HPDE6-E6E7 (cell line): Measurements from ENCODE around the gene GHR.

Source experiments
- DNase-seq: peaks from one replicate; pipeline ENCODE4 v3.0.0; 2011; ENCODE audit warnings: missing footprints; ENCODE audit errors: extremely low spot score

Gene GHR

GRCh38 chr5:42600441-42600840 is 177.2 kb downstream of the GHR start:
- DNase-seq = no peak

GRCh38 chr5:42604171-42604711 is 181.0 kb downstream of the GHR start:
- DNase-seq = no peak

DNA sequence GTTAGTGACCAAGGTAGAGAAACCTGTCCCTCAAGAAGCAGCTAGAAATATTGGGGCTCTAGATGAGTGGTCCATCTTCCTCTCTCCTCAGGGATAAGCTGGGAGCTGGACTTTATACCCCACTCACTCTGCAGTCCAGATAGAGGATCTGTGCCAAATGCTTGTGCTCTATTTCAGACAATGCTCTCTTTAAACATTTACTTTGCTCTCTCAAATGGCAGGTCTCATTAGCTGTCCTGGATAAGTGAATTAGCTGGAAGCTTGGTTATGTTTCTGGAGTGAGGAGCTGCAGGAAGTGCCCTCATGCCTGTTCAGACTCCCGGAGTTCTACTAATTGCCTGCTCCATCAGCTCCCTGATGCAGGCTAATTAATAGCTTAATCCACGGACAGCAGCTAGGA is 182.3 kb downstream of the GHR start:
- DNase-seq = no peak

DNA sequence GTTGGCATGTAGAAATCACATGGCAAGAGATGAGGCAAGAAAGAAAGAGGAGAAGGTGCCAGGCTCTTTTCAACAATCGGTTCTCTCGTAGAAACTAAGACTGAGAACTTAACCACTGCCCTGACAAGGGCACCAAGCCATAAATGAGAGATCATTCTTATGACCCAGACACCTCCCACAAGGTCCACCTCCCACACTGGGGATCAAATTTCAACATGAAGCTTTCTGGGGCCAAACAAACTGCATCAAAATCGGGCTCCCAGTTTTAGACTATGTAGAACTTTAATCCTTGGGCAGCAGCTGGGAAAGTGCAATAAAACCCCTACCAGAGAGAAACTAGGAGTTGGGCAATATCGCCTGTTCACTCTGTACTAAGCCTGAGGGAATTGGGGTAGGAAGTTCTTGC is 183.2 kb downstream of the GHR start:
- no peak for DNase-seq

DNA sequence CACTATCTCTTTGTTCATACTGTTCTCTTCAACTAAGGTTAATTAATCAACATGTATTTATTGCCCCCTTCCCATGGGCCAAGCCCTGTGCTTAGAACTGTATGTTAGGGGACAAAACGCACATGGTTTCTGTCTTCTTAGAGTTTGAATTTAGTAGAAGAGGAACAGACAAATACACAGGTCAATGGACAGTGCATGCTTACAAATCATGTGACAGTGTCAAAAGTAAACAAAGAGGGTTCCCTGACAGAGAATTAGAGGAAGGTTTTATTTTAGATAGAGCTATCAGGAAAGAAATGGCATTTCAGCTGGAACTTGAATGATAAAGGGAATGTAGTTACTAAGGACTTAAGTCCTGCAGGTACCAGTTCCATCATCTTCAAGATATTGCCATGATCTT is 188.2 kb downstream of the GHR start:
- no peak for DNase-seq

DNA sequence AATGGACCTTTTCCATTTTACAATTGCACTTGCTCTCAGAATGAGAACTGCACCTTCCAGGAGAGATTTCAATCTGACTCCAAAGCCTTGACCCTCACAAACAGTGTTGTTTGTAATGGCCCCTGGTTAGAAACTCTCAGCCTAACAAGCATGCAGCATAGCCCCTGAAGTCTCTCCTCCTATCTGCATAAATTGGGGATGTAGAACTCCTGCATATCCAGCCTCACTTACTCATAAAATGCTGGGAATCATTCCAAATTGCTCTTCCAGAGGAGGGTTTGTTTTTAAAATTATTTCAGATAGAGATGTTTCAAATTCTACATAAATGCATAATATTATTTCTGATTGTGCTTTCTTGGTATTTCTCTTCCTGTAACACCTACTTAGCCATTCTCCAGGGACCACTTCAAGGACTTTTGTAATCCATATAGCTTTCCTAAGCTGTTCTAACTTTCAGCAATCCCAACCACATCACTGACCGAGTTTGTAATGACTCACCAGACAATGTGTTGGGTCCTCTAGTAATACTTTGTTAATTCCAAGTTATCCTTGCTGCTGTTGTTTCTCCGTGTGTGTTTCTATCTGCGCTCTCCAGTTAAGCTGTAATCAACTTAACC is 189.6 kb downstream of the GHR start:
- no peak for DNase-seq

DNA sequence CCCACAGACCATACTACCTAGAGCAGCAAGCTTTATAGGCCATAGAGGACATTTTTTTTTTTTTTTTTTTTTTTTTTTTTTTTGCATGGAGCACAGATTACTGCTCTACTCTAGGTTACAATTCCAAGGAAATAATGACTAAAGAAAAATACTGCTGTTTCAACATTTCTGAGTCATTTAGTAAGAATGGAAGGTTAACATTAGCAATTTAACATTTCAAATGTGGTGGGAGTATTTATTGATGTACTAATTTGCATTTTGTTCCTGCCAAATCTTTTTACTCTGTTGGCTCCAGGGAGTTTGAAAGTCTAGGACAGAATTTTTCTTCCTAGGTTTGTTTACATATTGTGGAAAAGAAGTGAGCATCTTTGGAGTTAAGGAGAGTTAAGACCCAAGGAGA is 191.3 kb downstream of the GHR start:
- no peak for DNase-seq

DNA sequence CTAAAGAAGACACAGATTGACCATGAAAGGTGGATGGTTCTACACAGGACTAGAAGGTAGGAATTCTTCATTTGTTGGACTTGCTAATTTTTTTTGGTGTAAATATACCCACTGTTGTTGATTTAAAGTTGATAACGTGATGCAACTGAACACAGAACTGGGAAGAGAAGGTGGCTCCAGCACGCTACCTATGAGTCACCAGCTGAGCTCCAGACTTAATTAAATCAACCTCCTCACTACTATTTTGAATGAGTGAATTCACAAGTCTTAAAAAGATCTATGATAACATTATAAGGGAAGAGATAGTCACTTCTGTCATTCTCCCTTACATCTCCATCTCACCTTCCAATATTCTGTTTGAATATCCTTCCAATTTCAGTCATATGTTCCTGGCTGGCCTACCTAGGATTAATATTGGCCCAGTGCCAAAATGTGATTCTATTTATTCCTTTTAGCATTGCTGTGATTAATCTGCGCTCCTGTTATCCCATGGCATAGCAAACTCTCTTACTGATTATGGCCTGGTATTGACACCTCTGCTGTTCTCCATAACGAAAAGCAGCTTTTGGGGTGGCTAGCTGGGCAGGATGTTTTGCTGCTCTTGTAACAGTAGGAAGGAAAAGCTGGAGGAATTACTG is 197.5 kb downstream of the GHR start:
- peak; percentile 4 for DNase-seq

DNA sequence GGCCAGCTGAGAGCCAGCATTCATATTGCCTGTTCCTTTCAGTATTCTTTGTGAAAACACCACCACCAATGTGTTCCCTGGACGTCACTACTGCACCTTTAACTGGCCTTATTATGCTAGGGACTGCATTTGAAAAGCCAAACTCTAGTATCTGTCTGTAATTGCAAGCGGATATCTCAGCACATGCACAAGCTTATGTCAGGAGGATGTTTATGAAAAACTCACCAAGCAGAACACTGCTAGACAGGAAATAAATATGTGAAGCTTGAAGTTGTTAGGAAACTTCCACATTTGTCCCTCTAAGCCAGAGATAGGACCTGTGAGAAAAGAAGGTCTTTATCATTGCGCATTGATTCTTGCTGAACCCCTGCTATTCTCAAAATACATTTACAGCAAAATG is 198.0 kb downstream of the GHR start:
- DNase-seq = no peak

GRCh38 chr5:42621662-42622061 is 198.4 kb downstream of the GHR start:
- DNase-seq = no peak

- DNase-seq = no peak
Observed at GRCh38 chr5:42624912-42625311, 201.7 kb downstream of the GHR start.

- no peak for DNase-seq
Observed at GRCh38 chr5:42626462-42626861, 203.2 kb downstream of the GHR start.

- no peak for DNase-seq
Observed at GRCh38 chr5:42628821-42629220, 205.6 kb downstream of the GHR start.

DNA sequence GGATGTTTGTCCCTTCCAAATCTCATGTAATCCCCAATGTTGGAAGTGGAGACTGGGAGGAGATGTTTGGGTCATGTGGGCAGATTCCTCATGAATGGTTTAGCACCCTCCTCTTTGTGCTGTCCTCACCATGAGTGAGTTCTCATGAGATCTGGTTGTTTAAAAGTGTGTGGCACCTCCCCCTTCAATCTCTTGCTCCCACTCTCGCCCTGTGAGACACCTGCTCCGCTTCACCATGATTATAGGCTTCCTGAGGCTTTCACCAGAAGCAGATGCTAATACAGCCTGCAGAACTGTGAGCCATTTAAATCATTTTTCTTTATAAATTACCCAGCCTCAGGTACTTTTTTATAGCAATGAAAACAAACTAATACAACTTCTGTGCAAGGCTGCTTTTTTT is 206.0 kb downstream of the GHR start:
- DNase-seq = no peak

- no peak for DNase-seq
Observed at GRCh38 chr5:42631241-42631640, 208.0 kb downstream of the GHR start.

GRCh38 chr5:42632354-42632900 is 209.2 kb downstream of the GHR start:
- DNase-seq = no peak

DNA sequence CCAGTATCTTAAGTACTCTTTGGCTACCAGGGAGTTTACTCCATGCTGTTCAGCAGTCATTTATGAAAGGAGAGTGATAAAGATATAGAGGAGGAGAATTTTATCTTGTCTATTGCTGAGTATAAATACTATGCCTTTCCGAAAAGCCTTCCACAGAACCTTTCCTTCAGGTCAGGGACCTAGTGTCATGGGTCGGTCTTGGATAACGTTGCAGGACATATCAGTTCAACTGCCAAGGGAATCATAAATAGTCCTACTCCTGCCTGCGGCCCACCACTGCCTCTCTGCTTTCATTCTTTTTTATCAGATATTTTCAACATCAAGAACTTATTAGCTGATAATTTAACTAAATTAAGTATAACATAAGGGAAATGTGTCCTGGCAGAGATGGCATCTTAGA is 211.3 kb downstream of the GHR start:
- DNase-seq = no peak

- no peak for DNase-seq
Observed at GRCh38 chr5:42636425-42636824, 213.2 kb downstream of the GHR start.

DNA sequence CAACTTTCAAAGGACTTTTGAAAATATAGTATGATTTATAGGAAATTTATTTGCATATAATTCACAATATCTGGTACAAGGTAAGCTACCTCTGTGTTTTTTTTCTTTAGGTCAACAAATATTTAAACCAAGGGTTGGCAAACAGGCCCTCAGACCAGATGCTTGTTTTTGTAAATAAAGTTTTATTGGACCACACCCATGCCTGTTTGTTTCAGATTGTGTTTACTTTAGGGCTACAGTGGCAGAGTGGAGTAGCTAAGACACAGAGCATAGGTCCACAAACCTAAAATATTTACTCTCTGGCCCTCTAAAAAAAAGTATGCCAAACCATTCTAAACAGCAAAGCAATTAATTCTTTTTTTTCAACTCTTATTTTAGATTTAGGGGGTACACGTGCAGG is 213.7 kb downstream of the GHR start:
- DNase-seq = no peak

- no peak for DNase-seq
Observed at GRCh38 chr5:42638972-42639371, 215.7 kb downstream of the GHR start.

- DNase-seq = no peak
Observed at GRCh38 chr5:42640835-42641234, 217.6 kb downstream of the GHR start.

DNA sequence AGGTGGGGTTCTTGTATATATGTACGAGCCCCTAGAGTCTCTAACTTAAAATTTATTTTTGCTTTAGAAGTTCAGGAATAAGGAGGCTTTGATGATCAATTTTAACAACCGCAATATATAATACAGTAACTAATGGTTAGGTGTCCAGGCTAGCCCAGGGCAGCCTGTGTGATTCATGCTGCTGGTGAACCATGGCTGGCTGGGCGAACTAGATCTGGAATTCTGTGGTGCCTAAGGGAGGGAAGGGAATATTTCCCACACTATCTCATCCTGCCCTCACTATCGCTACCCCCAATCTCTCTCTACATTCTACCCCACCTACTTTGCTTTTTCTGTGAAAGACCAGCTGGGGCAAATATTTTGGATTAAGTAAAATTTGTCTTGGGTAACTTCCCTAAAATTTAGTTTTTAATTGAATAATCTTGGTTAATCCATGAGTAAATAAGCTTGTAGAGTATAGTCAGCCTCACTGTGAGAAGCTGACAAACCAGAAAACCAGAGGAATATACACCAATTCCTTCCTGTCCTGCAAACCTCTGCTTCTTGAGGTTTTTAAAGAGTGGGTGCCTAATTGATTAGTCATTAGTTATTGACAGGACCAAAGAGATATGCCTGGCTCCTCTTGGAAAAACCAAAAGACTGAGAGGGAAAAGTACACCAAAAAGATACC is 218.2 kb downstream of the GHR start:
- DNase-seq = peak; percentile 25

DNA sequence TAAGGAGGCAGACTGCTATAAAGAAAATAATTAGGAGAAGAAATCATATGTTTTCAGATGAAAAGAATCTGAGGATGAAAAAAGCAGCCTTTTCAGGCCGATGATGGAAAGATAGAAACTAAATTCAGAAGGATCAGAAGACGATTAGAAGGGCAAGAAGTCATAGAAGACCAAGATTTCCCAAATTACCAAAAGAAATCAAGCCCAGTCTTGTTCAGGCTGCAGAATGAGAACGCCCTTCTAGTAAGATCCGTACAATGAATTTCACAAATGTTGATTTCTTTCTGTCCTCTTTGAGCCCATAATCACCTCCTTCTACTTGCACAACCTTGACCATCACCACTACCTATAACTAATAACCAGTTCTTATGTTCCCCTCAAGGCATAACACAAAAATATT is 218.8 kb downstream of the GHR start:
- no peak for DNase-seq
